ENCODE measurements around the gene ZNF236. TPM values are rescaled to one million over a fixed set of nuclear protein-coding genes. Genes with fewer than 3 reads are reported as not detected.

The ZNF236 gene
- total and polyA plus RNA-seq, 4 donors: 0.83 to 8.2 (median 5.0) TPM

DNA sequence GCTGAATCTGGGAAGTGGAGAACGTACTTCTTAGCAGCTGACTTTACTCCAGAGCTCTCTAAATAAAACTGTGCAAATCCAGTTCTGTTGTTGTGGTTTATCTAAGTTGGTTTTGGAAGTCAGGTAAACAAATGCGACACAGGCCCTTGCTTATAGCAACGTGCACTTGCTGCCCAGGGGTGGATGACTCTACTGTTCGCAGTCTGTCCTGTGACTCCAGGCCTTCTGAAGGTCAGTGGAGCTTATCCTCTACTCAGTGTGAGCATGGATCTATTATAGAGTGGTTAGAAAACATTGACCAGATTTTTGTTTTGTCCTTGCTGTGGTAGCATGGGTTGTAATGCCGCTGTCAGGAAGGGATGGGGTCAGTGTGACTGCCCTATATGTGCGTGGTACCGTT is 89.1 kb downstream of the ZNF236 start (continued):
- TF ChIP-seq RAD21 (IDR thresholded peaks at IDR 0.05) (no peak), TAF1 (conservative IDR thresholded peaks at IDR 0.05) (no peak)
- TF ChIP-seq, protein P1, sequence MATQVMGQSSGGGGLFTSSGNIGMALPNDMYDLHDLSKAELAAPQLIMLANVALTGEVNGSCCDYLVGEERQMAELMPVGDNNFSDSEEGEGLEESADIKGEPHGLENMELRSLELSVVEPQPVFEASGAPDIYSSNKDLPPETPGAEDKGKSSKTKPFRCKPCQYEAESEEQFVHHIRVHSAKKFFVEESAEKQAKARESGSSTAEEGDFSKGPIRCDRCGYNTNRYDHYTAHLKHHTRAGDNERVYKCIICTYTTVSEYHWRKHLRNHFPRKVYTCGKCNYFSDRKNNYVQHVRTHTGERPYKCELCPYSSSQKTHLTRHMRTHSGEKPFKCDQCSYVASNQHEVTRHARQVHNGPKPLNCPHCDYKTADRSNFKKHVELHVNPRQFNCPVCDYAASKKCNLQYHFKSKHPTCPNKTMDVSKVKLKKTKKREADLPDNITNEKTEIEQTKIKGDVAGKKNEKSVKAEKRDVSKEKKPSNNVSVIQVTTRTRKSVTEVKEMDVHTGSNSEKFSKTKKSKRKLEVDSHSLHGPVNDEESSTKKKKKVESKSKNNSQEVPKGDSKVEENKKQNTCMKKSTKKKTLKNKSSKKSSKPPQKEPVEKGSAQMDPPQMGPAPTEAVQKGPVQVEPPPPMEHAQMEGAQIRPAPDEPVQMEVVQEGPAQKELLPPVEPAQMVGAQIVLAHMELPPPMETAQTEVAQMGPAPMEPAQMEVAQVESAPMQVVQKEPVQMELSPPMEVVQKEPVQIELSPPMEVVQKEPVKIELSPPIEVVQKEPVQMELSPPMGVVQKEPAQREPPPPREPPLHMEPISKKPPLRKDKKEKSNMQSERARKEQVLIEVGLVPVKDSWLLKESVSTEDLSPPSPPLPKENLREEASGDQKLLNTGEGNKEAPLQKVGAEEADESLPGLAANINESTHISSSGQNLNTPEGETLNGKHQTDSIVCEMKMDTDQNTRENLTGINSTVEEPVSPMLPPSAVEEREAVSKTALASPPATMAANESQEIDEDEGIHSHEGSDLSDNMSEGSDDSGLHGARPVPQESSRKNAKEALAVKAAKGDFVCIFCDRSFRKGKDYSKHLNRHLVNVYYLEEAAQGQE (IDR thresholded peaks at IDR 0.05): no peak

DNA sequence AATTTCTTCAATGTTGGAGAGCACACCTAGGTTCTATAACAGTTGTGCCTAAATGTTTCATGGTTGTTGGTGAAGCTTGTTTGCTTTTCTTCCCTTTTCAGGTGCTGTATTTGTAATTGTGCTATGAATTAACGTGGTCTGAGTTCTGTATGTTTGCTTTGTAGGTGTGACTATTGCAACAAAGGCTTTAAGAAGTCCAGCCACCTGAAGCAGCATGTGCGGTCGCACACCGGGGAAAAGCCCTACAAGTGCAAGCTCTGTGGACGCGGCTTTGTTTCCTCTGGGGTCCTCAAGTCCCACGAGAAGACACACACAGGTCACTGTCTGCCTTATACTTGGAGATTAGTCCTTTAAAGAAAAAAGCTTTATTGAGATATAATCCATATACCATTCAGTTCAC is 91.2 kb downstream of the ZNF236 start:
- TF ChIP-seq, protein P1 (IDR thresholded peaks at IDR 0.05): no peak
- TF ChIP-seq TAF1 (conservative IDR thresholded peaks at IDR 0.05) (no peak), RAD21 (IDR thresholded peaks at IDR 0.05) (no peak), SP1 (IDR thresholded peaks at IDR 0.05) (no peak), YY1 (IDR thresholded peaks at IDR 0.05) (no peak), FOXA1 (IDR thresholded peaks at IDR 0.05) (no peak), NR2F2 (IDR thresholded peaks at IDR 0.05) (no peak), FOXA2 (IDR thresholded peaks at IDR 0.05) (no peak), HNF4A (conservative IDR thresholded peaks at IDR 0.05) (no peak), JUND (IDR thresholded peaks at IDR 0.05) (no peak)
- TF ChIP-seq, protein P2, sequence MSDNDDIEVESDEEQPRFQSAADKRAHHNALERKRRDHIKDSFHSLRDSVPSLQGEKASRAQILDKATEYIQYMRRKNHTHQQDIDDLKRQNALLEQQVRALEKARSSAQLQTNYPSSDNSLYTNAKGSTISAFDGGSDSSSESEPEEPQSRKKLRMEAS (IDR thresholded peaks at IDR 0.05): no peak
- TF ChIP-seq, protein P3, sequence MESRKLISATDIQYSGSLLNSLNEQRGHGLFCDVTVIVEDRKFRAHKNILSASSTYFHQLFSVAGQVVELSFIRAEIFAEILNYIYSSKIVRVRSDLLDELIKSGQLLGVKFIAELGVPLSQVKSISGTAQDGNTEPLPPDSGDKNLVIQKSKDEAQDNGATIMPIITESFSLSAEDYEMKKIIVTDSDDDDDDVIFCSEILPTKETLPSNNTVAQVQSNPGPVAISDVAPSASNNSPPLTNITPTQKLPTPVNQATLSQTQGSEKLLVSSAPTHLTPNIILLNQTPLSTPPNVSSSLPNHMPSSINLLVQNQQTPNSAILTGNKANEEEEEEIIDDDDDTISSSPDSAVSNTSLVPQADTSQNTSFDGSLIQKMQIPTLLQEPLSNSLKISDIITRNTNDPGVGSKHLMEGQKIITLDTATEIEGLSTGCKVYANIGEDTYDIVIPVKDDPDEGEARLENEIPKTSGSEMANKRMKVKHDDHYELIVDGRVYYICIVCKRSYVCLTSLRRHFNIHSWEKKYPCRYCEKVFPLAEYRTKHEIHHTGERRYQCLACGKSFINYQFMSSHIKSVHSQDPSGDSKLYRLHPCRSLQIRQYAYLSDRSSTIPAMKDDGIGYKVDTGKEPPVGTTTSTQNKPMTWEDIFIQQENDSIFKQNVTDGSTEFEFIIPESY (IDR thresholded peaks at IDR 0.05): no peak
- TF ChIP-seq, protein P4, sequence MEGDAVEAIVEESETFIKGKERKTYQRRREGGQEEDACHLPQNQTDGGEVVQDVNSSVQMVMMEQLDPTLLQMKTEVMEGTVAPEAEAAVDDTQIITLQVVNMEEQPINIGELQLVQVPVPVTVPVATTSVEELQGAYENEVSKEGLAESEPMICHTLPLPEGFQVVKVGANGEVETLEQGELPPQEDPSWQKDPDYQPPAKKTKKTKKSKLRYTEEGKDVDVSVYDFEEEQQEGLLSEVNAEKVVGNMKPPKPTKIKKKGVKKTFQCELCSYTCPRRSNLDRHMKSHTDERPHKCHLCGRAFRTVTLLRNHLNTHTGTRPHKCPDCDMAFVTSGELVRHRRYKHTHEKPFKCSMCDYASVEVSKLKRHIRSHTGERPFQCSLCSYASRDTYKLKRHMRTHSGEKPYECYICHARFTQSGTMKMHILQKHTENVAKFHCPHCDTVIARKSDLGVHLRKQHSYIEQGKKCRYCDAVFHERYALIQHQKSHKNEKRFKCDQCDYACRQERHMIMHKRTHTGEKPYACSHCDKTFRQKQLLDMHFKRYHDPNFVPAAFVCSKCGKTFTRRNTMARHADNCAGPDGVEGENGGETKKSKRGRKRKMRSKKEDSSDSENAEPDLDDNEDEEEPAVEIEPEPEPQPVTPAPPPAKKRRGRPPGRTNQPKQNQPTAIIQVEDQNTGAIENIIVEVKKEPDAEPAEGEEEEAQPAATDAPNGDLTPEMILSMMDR (IDR thresholded peaks at IDR 0.05; ENCODE audit: low read depth, low read length, missing input control): no peak
- H3K27me3 ChIP-seq (ENCODE audit: control insufficient read depth in 4 of 4, insufficient read depth in 4 of 4, low read length in 3 of 4): no peaks in the 10 kb centered on the region
- no peaks in the 10 kb centered on the region for H3K4me1 ChIP-seq (ENCODE audit: control insufficient read depth in 4 of 4, insufficient read depth in 4 of 4, low read length in 3 of 4)
- no peak for DNase-seq (ENCODE audit: low spot score)
- no peak overlapping the region for H3K4me3 ChIP-seq (ENCODE audit: low read depth in 1 of 3, low read length in 3 of 3)
- H3K9me3 ChIP-seq (ENCODE audit: control insufficient read depth in 4 of 4, low read length in 3 of 4): no peaks in the 10 kb centered on the region
- WGBS: 88% methylated on average over 7 of the region's 7 CpGs
- H3K9ac ChIP-seq (ENCODE audit: low read depth in 1 of 2, low read length in 2 of 2): no peak overlapping the region
- H3K27ac ChIP-seq (ENCODE audit: low read depth in 1 of 2, low read length in 2 of 2): no peak overlapping the region
- H3K36me3 ChIP-seq (ENCODE audit: control insufficient read depth in 4 of 4, insufficient read depth in 3 of 4, low read depth in 1 of 4, low read length in 3 of 4): peaks cover 10 to 57% (median 45%) of the 10 kb centered on the region in 4 donors

Data from liver (tissue), 9 donors.